Measurements from ENCODE around the gene KRTAP6-1.

GRCh38 chr21:30580132-30580531 is 33.6 kb downstream of the KRTAP6-1 start:
- TF ChIP-seq CTCF (IDR thresholded peaks at IDR 0.05; ENCODE audit: poor library complexity, severe bottlenecking) (no peak), EZH2 (IDR thresholded peaks at IDR 0.05; ENCODE audit: borderline replicate concordance, insufficient read depth, low read length, poor library complexity, severe bottlenecking) (no peak), EP300 (conservative IDR thresholded peaks at IDR 0.05; ENCODE audit: poor library complexity, severe bottlenecking) (no peak), SMC3 (conservative IDR thresholded peaks at IDR 0.05; ENCODE audit: poor library complexity) (no peak), RAD21 (conservative IDR thresholded peaks at IDR 0.05) (no peak)

Measured in neural cell (in vitro differentiated cells).